HG02763 (cell line): ENCODE results near the gene ERN2.

Source experiments
- ATAC-seq: cut with Tn5 transposase; IDR thresholded peaks from one replicate; pipeline ENCODE4 v1.9.1; 2021; ENCODE audit warnings: mild to moderate bottlenecking, moderate library complexity; ENCODE audit not compliant: unreplicated experiment

The ERN2 gene

DNA sequence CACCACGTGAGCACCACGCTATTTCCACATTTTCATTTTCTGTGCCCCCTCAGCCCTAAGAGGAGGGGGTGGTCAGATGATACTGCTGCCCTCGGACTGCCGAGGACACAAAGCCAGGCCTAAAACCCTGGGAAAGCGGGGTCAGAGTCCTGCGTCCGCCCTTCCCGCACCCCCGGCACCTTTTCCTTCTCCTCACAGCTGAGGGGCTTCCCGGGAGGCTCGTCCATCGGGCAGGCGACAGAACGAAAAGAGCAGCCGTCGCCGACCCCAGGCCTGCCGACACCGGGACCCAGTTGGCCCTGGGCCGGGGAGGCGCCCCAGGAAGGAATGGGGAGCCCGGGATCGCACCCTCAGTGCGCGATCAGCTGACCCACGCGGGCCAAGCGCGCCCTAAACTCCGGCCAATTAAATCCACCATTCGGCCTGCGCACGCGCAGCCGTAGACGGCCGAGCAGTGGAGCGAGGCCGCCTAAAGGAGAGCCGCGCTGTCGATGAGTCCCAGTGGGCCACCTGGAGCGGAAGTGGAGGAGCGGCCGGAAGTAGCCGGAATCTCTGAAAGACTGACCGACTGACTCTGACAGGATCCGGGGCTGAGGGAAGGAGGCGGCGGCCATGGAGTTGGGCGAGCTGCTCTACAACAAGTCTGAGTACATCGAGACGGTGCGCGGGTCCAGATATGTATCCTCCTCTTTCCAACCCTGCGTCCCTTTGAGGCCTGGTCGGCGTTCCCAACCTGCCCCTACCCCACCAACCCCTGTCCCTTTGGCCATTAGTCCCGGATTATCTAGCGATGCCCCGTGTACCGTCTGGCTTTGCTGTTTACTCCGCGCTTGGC lies 71.9 kb downstream of the ERN2 start, which contains the start of the genes DCTN5 and PALB2:
Gene DCTN5, plus strand, starts transcription at position 536 of the 835 bp plus-strand sequence. Its CDS starts 77 bp downstream, at position 613.
Gene PALB2, minus strand, starts transcription at position 380 of the 835 bp plus-strand sequence. Its CDS starts 153 bp downstream, at position 227.
- ATAC-seq: peak; percentile 96

DNA sequence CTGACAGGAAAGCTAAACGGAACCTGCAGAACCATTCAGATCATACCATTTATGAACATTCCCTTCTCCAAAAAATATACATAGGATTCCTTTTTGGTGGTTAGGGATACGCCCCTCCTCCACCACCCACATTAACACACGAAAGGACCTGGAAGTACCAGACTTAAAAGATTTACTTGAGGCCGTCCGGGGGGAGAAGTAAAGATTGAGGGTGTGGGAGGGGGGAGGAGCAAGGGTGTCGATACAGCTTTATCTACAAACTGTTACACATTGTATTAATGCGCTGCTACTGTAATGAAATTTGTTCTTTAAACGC lies 72.4 kb downstream of the ERN2 start:
- ATAC-seq: no peak
